ENCODE data around the gene PCYT1A.

GRCh38 chr3:196184881-196185280 lies 102.6 kb downstream of the PCYT1A start:
- no peak for TF ChIP-seq CTCF (IDR thresholded peaks at IDR 0.05 in 4 of 5, conservative IDR thresholded peaks at IDR 0.05 in 1 of 5)
- TF ChIP-seq POLR2A (IDR thresholded peaks at IDR 0.05): no peak
